ENCODE measurements around the gene STAB1. TPM values are rescaled to one million over a fixed set of nuclear protein-coding genes. Genes with fewer than 3 reads are reported as not detected.

The STAB1 gene
- total and polyA plus RNA-seq, 2 of the 13 experiments (the other 11 are each of a cell fraction or from before 2014, with no cell fraction given), result 0.09 to 0.34 TPM

DNA sequence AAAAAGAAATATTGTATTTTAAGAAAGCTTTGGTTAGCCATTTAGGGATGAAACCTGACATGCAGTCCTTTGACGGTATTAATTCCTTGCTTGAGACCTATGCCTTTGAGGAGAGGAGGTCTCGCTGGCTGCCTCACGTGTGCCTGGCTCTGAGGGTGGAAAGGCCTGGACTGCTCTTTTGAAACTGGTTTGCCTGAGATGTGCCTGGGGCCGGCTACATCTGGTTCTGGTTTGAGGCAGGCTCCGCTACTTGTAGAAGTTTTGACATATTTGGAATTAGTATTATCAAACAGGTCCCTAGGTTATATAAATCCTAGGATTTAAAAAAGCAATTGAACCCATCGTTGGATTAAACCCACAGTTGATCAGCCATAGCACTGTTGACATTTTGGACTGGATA is 33.3 kb upstream of the STAB1 start:
- BruUV-seq (replicated peaks), result no TSS peak
- FAIRE-seq (no peak), DNase-seq (ENCODE audit: low spot score) (no peak), ATAC-seq (no peak)
- H3K4me3 ChIP-seq (replicated peaks in 1 of 3; ENCODE audit: insufficient read depth in 1 of 3, low read depth in 2 of 3, low read length in 3 of 3), result no peak overlapping the region
- no peak overlapping the region for H3K4me2 ChIP-seq (ENCODE audit: low read depth, low read length)
- ChIA-PET CTCF (ENCODE audit: low intra/inter-chr PET ratio, low total read pairs) (no interaction called here), POLR2A (no interaction called here)
- H3K27me3 ChIP-seq (ENCODE audit: control insufficient read depth in 1 of 2, insufficient read depth in 2 of 2, low read length in 2 of 2), result no peaks in the 10 kb centered on the region
- H2AFZ ChIP-seq (ENCODE audit: low read length), result no peak overlapping the region
- intact Hi-C loops (cut with micrococcal nuclease; ENCODE audit: unreplicated experiment) (no loop called here), in situ Hi-C loops (cut with HindIII; ENCODE audit: extremely low pct_ligation_motif_present, low pct_unique_long_range_greater_than_20kb) (no loop called here)
- no peak for TF ChIP-seq STAT5B (CRISPR knock-in tag; IDR thresholded peaks at IDR 0.05)
- no peak for TF ChIP-seq ATAD3A (CRISPR knock-in tag; IDR thresholded peaks at IDR 0.05)
- no peak for TF ChIP-seq ZNF296 (CRISPR knock-in tag; conservative IDR thresholded peaks at IDR 0.05)
- TF ChIP-seq SRSF4 (IDR thresholded peaks at IDR 0.05; ENCODE audit: low read depth, low read length, poor library complexity, severe bottlenecking), result no peak
- TF ChIP-seq DNMT3B (CRISPR knock-in tag; conservative IDR thresholded peaks at IDR 0.05), result no peak
- TF ChIP-seq, protein P1, sequence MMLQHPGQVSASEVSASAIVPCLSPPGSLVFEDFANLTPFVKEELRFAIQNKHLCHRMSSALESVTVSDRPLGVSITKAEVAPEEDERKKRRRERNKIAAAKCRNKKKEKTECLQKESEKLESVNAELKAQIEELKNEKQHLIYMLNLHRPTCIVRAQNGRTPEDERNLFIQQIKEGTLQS (CRISPR knock-in tag; IDR thresholded peaks at IDR 0.05), result no peak
- TF ChIP-seq, protein P2, sequence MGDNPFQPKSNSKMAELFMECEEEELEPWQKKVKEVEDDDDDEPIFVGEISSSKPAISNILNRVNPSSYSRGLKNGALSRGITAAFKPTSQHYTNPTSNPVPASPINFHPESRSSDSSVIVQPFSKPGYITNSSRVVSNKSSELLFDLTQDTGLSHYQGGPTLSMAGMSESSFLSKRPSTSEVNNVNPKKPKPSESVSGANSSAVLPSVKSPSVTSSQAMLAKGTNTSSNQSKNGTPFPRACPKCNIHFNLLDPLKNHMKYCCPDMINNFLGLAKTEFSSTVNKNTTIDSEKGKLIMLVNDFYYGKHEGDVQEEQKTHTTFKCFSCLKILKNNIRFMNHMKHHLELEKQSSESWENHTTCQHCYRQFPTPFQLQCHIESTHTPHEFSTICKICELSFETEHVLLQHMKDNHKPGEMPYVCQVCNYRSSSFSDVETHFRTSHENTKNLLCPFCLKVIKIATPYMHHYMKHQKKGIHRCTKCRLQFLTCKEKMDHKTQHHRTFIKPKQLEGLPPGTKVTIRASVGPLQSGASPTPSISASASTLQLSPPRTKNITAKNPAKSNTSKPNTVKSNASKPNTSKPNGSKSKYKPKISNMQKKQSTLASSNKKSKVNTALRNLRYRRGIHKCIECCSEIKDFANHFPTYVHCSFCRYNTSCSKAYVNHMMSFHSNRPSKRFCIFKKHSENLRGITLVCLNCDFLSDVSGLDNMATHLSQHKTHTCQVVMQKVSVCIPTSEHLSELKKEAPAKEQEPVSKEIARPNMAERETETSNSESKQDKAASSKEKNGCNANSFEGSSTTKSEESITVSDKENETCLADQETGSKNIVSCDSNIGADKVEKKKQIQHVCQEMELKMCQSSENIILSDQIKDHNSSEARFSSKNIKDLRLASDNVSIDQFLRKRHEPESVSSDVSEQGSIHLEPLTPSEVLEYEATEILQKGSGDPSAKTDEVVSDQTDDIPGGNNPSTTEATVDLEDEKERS (CRISPR knock-in tag; IDR thresholded peaks at IDR 0.05), result no peak
- TF ChIP-seq ZFX (CRISPR knock-in tag; IDR thresholded peaks at IDR 0.05; ENCODE audit: low read depth), result no peak
- no peak for TF ChIP-seq TAF1 (CRISPR knock-in tag; IDR thresholded peaks at IDR 0.05)
- TF ChIP-seq ATF7 (IDR thresholded peaks at IDR 0.05), result no peak
- no peak for TF ChIP-seq ATF7 (CRISPR knock-in tag; IDR thresholded peaks at IDR 0.05)
- TF ChIP-seq, protein P3, sequence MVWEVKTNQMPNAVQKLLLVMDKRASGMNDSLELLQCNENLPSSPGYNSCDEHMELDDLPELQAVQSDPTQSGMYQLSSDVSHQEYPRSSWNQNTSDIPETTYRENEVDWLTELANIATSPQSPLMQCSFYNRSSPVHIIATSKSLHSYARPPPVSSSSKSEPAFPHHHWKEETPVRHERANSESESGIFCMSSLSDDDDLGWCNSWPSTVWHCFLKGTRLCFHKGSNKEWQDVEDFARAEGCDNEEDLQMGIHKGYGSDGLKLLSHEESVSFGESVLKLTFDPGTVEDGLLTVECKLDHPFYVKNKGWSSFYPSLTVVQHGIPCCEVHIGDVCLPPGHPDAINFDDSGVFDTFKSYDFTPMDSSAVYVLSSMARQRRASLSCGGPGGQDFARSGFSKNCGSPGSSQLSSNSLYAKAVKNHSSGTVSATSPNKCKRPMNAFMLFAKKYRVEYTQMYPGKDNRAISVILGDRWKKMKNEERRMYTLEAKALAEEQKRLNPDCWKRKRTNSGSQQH (CRISPR knock-in tag; IDR thresholded peaks at IDR 0.05; ENCODE audit: low read depth), result no peak
- no peak for TF ChIP-seq ZNF34 (CRISPR knock-in tag; IDR thresholded peaks at IDR 0.05; ENCODE audit: borderline replicate concordance)
- H3K79me2 ChIP-seq (ENCODE audit: insufficient read depth, low read length), result peaks cover 10% of the 10 kb centered on the region
- no peaks in the 10 kb centered on the region for H3K9me3 ChIP-seq (ENCODE audit: low read length)
- H4K20me1 ChIP-seq (ENCODE audit: insufficient read depth, low read length), result no peaks in the 10 kb centered on the region
- peaks cover 15% of the 10 kb centered on the region for H3K4me1 ChIP-seq (ENCODE audit: insufficient read depth, low read length)
- peaks cover 9 to 45% of the 10 kb centered on the region in 2 experiments; a peak in 4 of 5 replicates for H3K36me3 ChIP-seq (replicated peaks in 1 of 2; ENCODE audit: control insufficient read depth in 1 of 2, insufficient read depth in 2 of 2, low read length in 2 of 2)
- WGBS (ENCODE audit: low lambda C conversion rate), result 97% methylated on average over 6 of the region's 6 CpGs
- no peak overlapping the region for H3K27ac ChIP-seq (ENCODE audit: extremely low read length, insufficient read depth, low read length)
- no peak overlapping the region for H3K9ac ChIP-seq (ENCODE audit: insufficient read depth, low read depth, low read length)

Measured in HepG2 (cell line).